GDM1 (cell line): Measurements from ENCODE around the gene TREH.

Experiments
- DNase-seq: peaks from one replicate; lab custom pipeline; 2025; lab: John Stamatoyannopoulos, UW

The TREH gene

DNA sequence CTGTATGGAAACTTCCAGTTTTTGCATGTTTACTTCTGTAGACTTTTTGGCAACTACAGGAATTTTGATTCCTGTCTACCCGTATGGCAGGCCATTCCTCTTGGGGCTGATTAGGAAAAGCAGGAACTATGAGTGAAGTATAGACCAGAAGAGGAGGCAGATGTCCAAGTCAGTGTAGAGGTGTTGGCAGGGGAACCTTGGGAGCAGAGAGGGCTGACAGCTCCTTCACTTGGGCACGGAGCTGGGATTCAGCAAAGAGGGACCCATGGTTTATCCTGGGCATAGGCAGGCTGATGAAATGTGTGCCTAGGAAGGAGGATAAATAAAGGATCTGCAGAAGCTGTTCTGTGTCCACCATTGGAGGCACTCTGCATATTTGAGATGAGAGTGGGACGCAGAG lies 33.1 kb downstream of the TREH start:
- no peak for DNase-seq

GRCh38 chr11:118645066-118645715 lies 34.3 kb downstream of the TREH start:
- DNase-seq, result no peak

- no peak for DNase-seq
These were observed 35.0 kb downstream of the TREH start for GRCh38 chr11:118644496-118644895.

GRCh38 chr11:118643995-118644345 lies 35.5 kb downstream of the TREH start:
- no peak for DNase-seq

DNA sequence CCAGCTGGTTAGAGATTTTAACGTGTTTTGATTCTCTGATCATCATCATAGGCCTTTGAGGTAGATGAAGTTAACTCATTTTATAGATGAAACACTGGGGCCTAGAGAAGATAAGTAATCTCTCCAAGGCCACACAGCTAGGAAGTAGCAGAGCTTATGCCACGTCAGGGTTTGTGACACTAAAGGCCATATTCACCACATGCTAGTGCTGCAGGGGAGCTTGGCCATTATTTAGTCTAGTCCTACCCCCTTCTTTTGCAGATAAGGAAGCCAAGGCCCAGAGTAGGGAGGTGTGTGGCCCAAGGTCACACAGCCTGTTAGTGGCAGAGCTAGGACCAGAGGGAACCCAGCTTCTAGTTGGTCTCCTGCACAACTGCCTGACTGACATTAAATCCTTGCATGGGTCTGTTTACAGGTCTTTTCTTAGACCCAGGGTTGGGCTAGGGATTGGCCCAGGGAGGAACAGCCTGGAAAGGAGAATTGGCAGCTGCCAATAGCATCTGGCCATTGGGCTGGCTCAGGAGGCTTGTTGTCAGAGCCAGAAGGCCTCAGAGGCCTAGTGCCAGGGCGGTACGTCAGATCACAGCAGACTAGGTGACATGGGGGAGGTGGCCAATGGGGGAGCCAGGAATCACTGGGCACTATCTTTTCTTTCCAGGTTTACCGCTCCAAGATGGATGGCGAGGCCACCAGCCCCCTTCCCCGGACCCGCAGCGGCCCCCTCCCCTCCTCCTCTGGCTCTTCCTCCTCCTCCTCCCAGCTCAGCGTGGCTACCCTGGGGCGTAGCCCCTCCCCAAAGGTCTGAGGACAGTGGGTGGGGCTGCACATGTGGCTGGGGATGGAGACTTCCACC lies 36.1 kb downstream of the TREH start:
- no peak for DNase-seq

- no peak for DNase-seq
These were observed 37.9 kb downstream of the TREH start for GRCh38 chr11:118641397-118642019.

GRCh38 chr11:118640332-118641154 lies 38.9 kb downstream of the TREH start:
- no peak for DNase-seq

DNA sequence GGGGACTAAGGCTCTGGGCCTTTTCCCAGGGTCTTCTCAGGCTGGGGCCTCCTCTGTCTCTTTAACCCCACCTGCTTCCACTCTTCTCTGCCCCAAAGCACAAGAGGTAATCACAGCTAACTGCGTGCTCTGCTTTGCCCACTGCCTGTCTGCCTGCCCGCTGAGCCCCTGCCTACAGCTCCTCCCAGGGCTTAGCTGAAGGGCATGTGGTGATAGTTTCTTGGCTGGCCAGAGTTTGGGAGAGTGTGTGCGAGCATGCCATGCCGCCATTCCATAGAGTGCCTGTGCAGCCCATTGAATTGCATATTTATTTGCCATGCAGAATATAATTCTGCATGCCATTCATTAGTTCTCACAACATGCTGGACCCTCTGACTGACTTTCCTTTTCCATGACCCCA lies 39.6 kb downstream of the TREH start:
- DNase-seq, result no peak

- no peak for DNase-seq
These were observed 40.7 kb downstream of the TREH start for GRCh38 chr11:118638726-118639125.

GRCh38 chr11:118636569-118637290 lies 42.7 kb downstream of the TREH start:
- DNase-seq, result no peak

- DNase-seq, result no peak
These were observed 43.8 kb downstream of the TREH start for GRCh38 chr11:118635642-118636041.

DNA sequence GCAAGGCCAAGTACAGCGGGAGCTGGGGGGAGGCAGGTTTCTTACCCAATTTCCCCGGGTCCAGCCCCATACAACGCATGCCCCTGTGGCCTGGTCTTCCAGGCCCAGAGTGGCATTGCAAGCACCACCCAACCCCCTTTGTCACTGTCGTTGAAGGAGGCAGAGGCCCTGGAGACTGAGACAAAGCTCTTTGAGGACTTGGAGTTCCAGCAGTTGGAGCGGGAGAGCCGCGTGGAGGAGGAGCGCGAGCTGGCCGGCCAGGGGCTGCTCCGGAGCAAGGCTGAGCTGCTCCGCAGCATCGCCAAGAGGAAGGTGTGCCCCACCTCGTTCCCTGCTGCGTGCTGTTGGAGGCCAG lies 44.2 kb downstream of the TREH start:
- no peak for DNase-seq

GRCh38 chr11:118634431-118635236 lies 44.8 kb downstream of the TREH start:
- no peak for DNase-seq

DNA sequence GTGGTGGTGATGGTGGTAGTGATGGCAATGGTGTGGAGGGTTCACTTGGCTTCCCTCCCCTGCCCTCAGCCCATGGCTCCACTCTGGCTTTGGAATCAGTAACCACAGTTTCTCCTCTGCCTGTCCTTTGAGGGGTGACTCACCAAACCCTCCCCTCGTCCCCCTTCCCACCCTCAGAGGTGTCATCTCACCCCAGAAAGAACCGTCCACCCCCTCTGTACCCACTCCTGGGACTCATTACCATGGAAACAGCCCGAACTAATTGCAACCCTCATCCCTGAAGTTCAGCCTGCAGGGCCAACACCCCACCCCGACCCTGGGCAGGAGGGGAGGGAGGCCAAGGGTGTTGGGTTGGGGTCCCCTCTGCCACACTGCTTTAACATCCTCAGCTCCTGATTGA lies 45.5 kb downstream of the TREH start:
- DNase-seq, result no peak

- DNase-seq, result no peak
These were observed 46.1 kb downstream of the TREH start for GRCh38 chr11:118633319-118633690.

GRCh38 chr11:118632577-118633318 lies 46.7 kb downstream of the TREH start:
- DNase-seq, result no peak

DNA sequence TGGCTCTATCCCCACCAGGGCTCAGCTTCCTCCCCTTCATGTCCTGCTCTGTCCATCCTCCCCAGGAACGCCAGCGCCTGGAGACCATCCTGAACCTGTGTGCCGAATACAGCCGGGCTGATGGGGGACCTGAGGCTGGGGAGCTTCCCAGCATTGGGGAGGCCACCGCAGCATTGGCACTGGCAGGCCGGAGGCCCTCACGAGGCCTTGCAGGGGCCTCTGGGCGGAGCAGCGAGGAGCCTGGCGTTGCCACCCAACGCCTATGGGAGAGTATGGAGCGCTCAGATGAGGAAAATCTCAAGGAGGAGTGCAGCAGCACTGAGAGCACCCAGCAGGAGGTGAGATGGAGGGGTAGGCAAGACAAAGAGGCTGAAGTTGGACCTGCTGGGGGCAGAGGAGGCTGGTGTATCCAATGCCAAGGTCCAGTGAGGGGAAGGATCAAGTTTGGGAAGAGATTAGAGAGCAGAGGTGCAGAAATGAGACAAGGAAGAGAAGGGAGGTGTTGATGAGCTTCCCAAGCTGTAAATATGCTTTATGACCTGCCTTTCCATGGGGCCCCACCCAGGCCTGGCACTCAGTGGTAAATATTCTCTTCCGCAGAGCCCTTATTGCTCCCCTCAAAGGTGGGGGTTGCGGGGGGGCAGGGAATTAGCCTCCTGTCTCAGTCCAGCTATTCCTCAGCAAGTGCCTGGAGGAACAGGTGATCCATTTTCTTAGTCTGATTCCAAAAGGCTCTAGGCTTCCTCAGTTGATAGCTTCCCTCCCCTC lies 48.1 kb downstream of the TREH start:
- no peak for DNase-seq

GRCh38 chr11:118629761-118630661 lies 49.4 kb downstream of the TREH start:
- DNase-seq, result no peak
